Pancreas (tissue), 10 donors: ENCODE results near the gene ALK. TPM values are rescaled to one million over a fixed set of nuclear protein-coding genes. Genes with fewer than 3 reads are reported as not detected.
A peak's percentile ranks its signal among the peaks of the same experiment; 100 is the strongest.

ENCODE experiments used
- ATAC-seq, 4 donors: fragments of 200-7000 bp; cut with Tn5 transposase; one replicate each; pipeline versions ENCODE4 v1.8.0 to v1.9.1; 2020; ENCODE audit warnings: mild to moderate bottlenecking in 4 of 4, moderate library complexity in 4 of 4
- DNase-seq, 6 donors: peaks; one replicate each; pipeline ENCODE4 v3.0.0-alpha.2; 2020
- FAIRE-seq: peaks from 2 replicates; lab custom pipeline; 2012; peaks lifted over from hg19 to GRCh38; lab: Jason Lieb, UNC
- H3K27ac ChIP-seq, 4 donors: fragments of 200-600 bp; sonication (generic); 1 replicate in 3 of 4; 2 replicates in 1 of 4; pipeline versions ENCODE4 v1.5.0 to v1.8.0; 2020
- H3K27me3 ChIP-seq, 4 donors: fragments of 200-600 bp; one replicate each; pipeline ENCODE4 v1.8.0; 2021
- H3K36me3 ChIP-seq, 3 donors: fragments of 200-600 bp; sonication (generic) in 1 of 3; one replicate each; pipeline versions ENCODE4 v1.5.0 to v1.8.0; 2020 to 2021
- H3K4me1 ChIP-seq, 3 donors: fragments of 200-600 bp; one replicate each; pipeline ENCODE4 v1.8.0; 2021
- H3K4me3 ChIP-seq, 4 donors: fragments of 200-600 bp; sonication (generic) in 2 of 4; one replicate each; pipeline versions ENCODE4 v1.5.0 to v1.8.0; 2020 to 2021
- H3K9me3 ChIP-seq, 4 donors: fragments of 200-600 bp; one replicate each; pipeline ENCODE4 v1.8.0; 2021
- CTCF ChIP-seq, 4 donors: fragments of 200-600 bp; sonication (generic) in 3 of 4; IDR thresholded peaks; one replicate each; pipeline versions ENCODE4 v1.5.0 to v1.8.0; 2021; ENCODE audit warnings: antibody characterized with exemption in 4 of 4
- WGBS, 2 donors: extraction: QIAGEN DNeasy Blood & Tissue Kit; methylation state at CpG; one replicate each; pipeline ENCODE4 v1.1.7; 2013; 5-methylcytosine and 5-hydroxymethylcytosine counted together
- intact Hi-C, 3 donors: fragments of 100-400 bp; cut with DNase I; formaldehyde crosslinking; loops; one replicate each; pipeline versions ENCODE4 v1.11.1 to v1.14.2; 2022
- polyA plus RNA-seq, 2 donors: library from polyadenylated mRNA; stranded (reverse); fragments of 200-250 nt; gene quantifications; one replicate each; pipeline ENCODE4 v1.2.3, GENCODE V29; 2013
- total RNA-seq, 6 donors: library from RNA; stranded (reverse); fragmentation: NEBNext Ultra II Directional in 4 of 6; extraction: Animal tissue kit (Norgen Biotek cat#: 25700) in 4 of 6; gene quantifications; one replicate each; pipeline versions ENCODE4 v1.2.1 to v1.2.4, GENCODE V29; 2021 to 2023
- donor health status: healthy with polysubstance abuse.
- donor health status: DM: no; HTN: no; CAD: no; lungs with moderate emphysema.
- donor health status: DM: no; HTN: no; CAD: no.
- donor health status: control.
- donor health status: control.
- donor health status: Bipolar disorder and iron deficiency.
- donor health status: DM: yes; HTN: yes; CAD: no.
- donor health status: DM: no; HTN: no; CAD: no.
- donor health status: DM: no; HTN: no; CAD: no.
- donor health status: DM: yes; HTN: yes; CAD: no.

Gene ALK
- total and polyA plus RNA-seq, 8 donors = 0.05 to 0.17 (median 0.09) TPM; not detected in 2

GRCh38 chr2:29583548-29584156 is 337.7 kb downstream of the ALK start:
- no peak for ATAC-seq
- H3K4me3 ChIP-seq = no peak overlapping the region
- FAIRE-seq = no peak

GRCh38 chr2:29583104-29583503 is 338.3 kb downstream of the ALK start:
- Histone ChIP-seq H3K4me3 (no peak overlapping the region), H3K4me1 (no peaks in the 10 kb centered on the region), H3K27ac (no peak overlapping the region), H3K9me3 (no peaks in the 10 kb centered on the region), H3K27me3 (no peaks in the 10 kb centered on the region), H3K36me3 (no peaks in the 10 kb centered on the region)
- ATAC-seq (peak in 2 of 4 donors; percentile 14 to 20), DNase-seq (peak in 1 of 6 donors; percentile 15), FAIRE-seq (no peak)
- TF ChIP-seq CTCF (IDR thresholded peaks at IDR 0.05) = no peak
- intact Hi-C loops = no loop called here
- 83 to 84% methylated on average over 1 of the region's 1 CpG for WGBS, 2 donors

More at GRCh38 chr2:29583548-29584156, 337.7 kb downstream of the ALK start:
- Histone ChIP-seq H3K27me3 (no peaks in the 10 kb centered on the region), H3K36me3 (no peaks in the 10 kb centered on the region), H3K9me3 (no peaks in the 10 kb centered on the region), H3K27ac (no peak overlapping the region), H3K4me1 (no peaks in the 10 kb centered on the region)
- DNase-seq = no peak
- WGBS, 2 donors = 93 to 100% methylated on average over 1 of the region's 1 CpG
- intact Hi-C loops = no loop called here
- TF ChIP-seq CTCF (IDR thresholded peaks at IDR 0.05) = no peak

GRCh38 chr2:29582062-29582461 is 339.3 kb downstream of the ALK start:
- FAIRE-seq = no peak
- no peak for ATAC-seq
- DNase-seq = no peak
- no peaks in the 10 kb centered on the region for H3K9me3 ChIP-seq
- H3K27ac ChIP-seq = no peak overlapping the region
- no peak overlapping the region for H3K4me3 ChIP-seq
- no peaks in the 10 kb centered on the region for H3K27me3 ChIP-seq
- H3K36me3 ChIP-seq = no peaks in the 10 kb centered on the region
- WGBS, 2 donors = 85 to 88% methylated on average over 2 of the region's 2 CpGs
- no peaks in the 10 kb centered on the region for H3K4me1 ChIP-seq
- intact Hi-C loops = no loop called here
- no peak for TF ChIP-seq CTCF (IDR thresholded peaks at IDR 0.05)

GRCh38 chr2:29580223-29580622 is 341.2 kb downstream of the ALK start:
- Histone ChIP-seq H3K27ac (no peak overlapping the region), H3K4me3 (no peak overlapping the region), H3K4me1 (no peaks in the 10 kb centered on the region), H3K27me3 (no peaks in the 10 kb centered on the region), H3K9me3 (no peaks in the 10 kb centered on the region), H3K36me3 (no peaks in the 10 kb centered on the region)
- 89 to 91% methylated on average over 11 of the region's 11 CpGs for WGBS, 2 donors
- intact Hi-C loops = no loop called here
- FAIRE-seq (no peak), ATAC-seq (no peak), DNase-seq (no peak)
- no peak for TF ChIP-seq CTCF (IDR thresholded peaks at IDR 0.05)

GRCh38 chr2:29579495-29580169 is 341.8 kb downstream of the ALK start:
- no peak for FAIRE-seq
- no peak overlapping the region for H3K4me3 ChIP-seq
- no peaks in the 10 kb centered on the region for H3K9me3 ChIP-seq
- no peak overlapping the region for H3K27ac ChIP-seq
- intact Hi-C loops = no loop called here
- no peak for ATAC-seq
- no peaks in the 10 kb centered on the region for H3K4me1 ChIP-seq
- TF ChIP-seq CTCF (IDR thresholded peaks at IDR 0.05) = no peak
- no peak for DNase-seq
- WGBS, 2 donors = 92 to 97% methylated on average over 8 of the region's 8 CpGs
- no peaks in the 10 kb centered on the region for H3K27me3 ChIP-seq
- no peaks in the 10 kb centered on the region for H3K36me3 ChIP-seq
